ENCODE measurements around the gene NGFR.

Gene NGFR

DNA sequence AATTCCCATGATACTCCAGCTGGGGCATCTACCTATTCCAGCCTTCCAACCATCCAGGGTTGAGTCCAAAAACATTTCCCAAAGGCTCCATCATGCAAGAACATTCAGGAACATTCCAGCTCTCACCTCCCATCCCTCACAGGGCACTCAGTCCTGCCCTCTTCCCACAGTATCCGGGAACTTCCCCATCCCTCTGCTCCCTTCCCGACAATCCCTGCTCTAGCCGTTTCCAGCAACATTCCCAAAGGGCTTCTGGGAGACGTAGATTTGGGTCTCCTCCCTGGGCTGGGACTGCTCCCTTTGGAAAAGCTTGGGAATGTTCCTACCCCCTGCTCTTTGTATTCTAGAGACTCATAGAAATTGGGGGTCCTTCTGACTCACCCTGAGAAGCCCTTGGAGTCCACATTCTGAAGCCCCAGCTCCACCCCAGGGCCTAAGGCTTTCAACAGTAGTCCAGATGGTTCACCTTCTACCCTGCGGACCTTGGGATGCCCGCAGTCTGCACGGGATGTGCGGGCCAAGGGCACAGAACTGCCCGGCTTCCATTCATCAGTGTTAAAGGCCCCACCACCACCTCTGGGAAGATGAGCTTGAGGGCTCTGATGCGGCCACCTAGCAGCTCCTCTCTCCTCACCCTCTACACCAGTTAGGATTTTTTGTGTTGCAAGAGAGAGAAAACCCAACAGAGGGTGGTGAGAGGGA is 25.4 kb downstream of the NGFR start:
- no peak for DNase-seq (ENCODE audit: low spot score)
- ATAC-seq (ENCODE audit: low read depth) = no peak
- TF ChIP-seq, protein P1, sequence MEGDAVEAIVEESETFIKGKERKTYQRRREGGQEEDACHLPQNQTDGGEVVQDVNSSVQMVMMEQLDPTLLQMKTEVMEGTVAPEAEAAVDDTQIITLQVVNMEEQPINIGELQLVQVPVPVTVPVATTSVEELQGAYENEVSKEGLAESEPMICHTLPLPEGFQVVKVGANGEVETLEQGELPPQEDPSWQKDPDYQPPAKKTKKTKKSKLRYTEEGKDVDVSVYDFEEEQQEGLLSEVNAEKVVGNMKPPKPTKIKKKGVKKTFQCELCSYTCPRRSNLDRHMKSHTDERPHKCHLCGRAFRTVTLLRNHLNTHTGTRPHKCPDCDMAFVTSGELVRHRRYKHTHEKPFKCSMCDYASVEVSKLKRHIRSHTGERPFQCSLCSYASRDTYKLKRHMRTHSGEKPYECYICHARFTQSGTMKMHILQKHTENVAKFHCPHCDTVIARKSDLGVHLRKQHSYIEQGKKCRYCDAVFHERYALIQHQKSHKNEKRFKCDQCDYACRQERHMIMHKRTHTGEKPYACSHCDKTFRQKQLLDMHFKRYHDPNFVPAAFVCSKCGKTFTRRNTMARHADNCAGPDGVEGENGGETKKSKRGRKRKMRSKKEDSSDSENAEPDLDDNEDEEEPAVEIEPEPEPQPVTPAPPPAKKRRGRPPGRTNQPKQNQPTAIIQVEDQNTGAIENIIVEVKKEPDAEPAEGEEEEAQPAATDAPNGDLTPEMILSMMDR (IDR thresholded peaks at IDR 0.05; ENCODE audit: poor library complexity, severe bottlenecking) = no peak
- H3K27ac ChIP-seq (ENCODE audit: poor library complexity, severe bottlenecking) = no peak overlapping the region
- no peaks in the 10 kb centered on the region for H3K27me3 ChIP-seq (ENCODE audit: insufficient read depth, poor library complexity, severe bottlenecking)
- no peak overlapping the region for H3K4me3 ChIP-seq (ENCODE audit: severe bottlenecking)
- H3K36me3 ChIP-seq (ENCODE audit: low read depth) = no peaks in the 10 kb centered on the region
- H3K9me3 ChIP-seq (ENCODE audit: severe bottlenecking) = no peaks in the 10 kb centered on the region
- peaks cover 23% of the 10 kb centered on the region for H3K4me1 ChIP-seq (ENCODE audit: insufficient read depth, poor library complexity, severe bottlenecking)

DNA sequence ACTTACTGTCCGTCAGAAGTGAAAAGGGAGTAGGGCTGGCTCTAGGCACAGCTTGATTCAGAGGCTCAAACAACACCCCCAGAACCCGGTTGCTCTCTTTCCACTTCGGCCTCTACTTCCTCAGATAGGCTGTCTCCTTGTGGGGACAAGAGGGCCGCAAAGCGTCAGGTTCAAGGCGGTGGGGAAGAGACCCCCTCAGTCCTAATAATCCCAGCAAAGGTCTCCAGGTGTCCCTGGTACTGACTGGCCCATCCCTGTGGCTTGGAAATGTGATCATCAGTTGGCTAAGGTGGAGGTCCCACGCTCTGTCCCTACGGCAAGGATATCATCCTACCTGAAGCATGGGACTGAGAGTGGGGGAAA is 26.0 kb downstream of the NGFR start:
- no peak overlapping the region for H3K27ac ChIP-seq (ENCODE audit: poor library complexity, severe bottlenecking)
- no peaks in the 10 kb centered on the region for H3K36me3 ChIP-seq (ENCODE audit: low read depth)
- TF ChIP-seq, protein P1 (IDR thresholded peaks at IDR 0.05; ENCODE audit: poor library complexity, severe bottlenecking) = no peak
- peaks cover 18% of the 10 kb centered on the region for H3K4me1 ChIP-seq (ENCODE audit: insufficient read depth, poor library complexity, severe bottlenecking)
- H3K9me3 ChIP-seq (ENCODE audit: severe bottlenecking) = no peaks in the 10 kb centered on the region
- no peak overlapping the region for H3K4me3 ChIP-seq (ENCODE audit: severe bottlenecking)
- DNase-seq (ENCODE audit: low spot score) (no peak), ATAC-seq (ENCODE audit: low read depth) (no peak)
- H3K27me3 ChIP-seq (ENCODE audit: insufficient read depth, poor library complexity, severe bottlenecking) = no peaks in the 10 kb centered on the region

DNA sequence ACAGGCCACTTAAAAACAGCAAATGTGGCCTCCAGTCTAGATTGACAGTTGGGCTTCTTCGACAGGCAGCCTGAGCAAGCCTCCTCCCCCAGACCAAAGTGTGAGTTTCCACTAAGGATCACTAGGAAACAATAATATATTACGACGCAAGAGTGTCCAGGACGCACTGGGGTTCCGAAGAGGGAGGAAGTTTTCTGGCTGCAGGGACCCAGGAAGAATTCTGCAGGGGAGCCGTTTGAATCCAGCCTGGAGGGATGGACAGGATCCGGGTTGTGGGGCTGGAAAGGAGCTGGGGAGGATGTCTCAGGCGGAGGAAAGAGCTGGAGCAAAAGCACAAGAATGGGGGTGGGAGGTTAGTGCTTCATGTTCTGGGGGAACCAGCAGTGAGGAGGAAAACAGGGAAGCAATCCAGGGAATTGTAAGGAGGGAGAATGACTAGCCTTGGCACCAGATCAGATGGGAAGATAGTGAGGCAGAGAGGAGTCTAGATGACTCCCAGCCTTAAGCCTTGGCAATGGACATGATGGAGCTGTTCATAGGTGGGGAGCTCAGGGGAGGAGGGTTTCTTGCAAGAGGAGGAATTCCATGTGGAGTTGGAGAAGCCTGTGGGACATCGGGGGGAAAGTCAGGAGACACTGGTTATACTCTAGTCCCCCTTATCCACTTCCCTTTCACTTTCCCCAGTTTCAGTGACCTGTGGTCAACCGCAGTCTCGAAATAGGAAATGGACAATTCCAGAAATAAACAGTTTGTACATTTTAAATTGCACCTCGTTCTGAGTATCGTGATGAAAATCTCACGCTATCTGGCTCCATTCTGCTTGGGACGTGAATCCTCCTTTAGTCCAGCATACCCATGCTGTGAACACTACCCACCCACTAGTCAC is 26.6 kb downstream of the NGFR start:
- no peak overlapping the region for H3K27ac ChIP-seq (ENCODE audit: poor library complexity, severe bottlenecking)
- H3K36me3 ChIP-seq (ENCODE audit: low read depth) = no peaks in the 10 kb centered on the region
- no peak overlapping the region for H3K4me3 ChIP-seq (ENCODE audit: severe bottlenecking)
- no peaks in the 10 kb centered on the region for H3K9me3 ChIP-seq (ENCODE audit: severe bottlenecking)
- DNase-seq (ENCODE audit: low spot score) (no peak), ATAC-seq (ENCODE audit: low read depth) (no peak)
- peaks cover 15% of the 10 kb centered on the region for H3K4me1 ChIP-seq (ENCODE audit: insufficient read depth, poor library complexity, severe bottlenecking)
- TF ChIP-seq, protein P1 (IDR thresholded peaks at IDR 0.05; ENCODE audit: poor library complexity, severe bottlenecking) = no peak
- H3K27me3 ChIP-seq (ENCODE audit: insufficient read depth, poor library complexity, severe bottlenecking) = no peaks in the 10 kb centered on the region

DNA sequence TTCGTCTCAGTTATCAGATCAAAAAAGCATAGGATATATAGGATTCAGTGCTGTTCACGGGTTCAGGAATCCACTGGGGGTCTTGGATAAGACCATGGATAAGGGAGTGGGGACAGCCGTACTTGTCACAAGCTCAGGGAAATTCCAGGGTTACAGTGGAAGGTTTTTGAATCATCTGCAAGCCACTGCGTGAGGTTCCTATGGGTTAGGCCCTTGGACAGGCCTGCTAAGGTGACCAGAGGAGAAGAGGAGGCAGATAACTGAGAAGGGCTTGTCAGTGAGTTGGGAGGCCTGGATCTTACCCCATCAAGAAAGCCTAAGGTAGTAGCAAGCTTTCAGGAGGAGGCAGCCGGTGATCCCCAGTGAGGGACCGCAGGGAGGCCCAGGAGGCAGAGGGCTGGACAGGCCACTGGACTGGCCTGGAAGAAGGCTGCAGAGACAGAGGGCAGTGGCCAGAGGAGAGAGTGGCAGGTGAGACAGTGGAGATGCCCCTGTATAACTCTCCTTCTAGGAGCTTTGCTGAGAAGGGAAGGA is 27.3 kb downstream of the NGFR start:
- Histone ChIP-seq H3K27me3 (ENCODE audit: insufficient read depth, poor library complexity, severe bottlenecking) (no peaks in the 10 kb centered on the region), H3K9me3 (ENCODE audit: severe bottlenecking) (no peaks in the 10 kb centered on the region), H3K4me3 (ENCODE audit: severe bottlenecking) (no peak overlapping the region), H3K27ac (ENCODE audit: poor library complexity, severe bottlenecking) (no peak overlapping the region), H3K36me3 (ENCODE audit: low read depth) (no peaks in the 10 kb centered on the region), H3K4me1 (ENCODE audit: insufficient read depth, poor library complexity, severe bottlenecking) (peaks cover 15% of the 10 kb centered on the region)
- TF ChIP-seq, protein P1 (IDR thresholded peaks at IDR 0.05; ENCODE audit: poor library complexity, severe bottlenecking) = no peak
- no peak for ATAC-seq (ENCODE audit: low read depth)
- DNase-seq (ENCODE audit: low spot score) = no peak
